ENCODE results near the gene AKT3.
A peak's percentile ranks its signal among the peaks of the same experiment; 100 is the strongest.

AKT3 gene

GRCh38 chr1:243765676-243766075, 84.4 kb downstream of the AKT3 start:
- TF ChIP-seq CTCF (IDR thresholded peaks at IDR 0.05; ENCODE audit: low read depth, low read length) = no peak
- H3K4me3 ChIP-seq (replicated peaks in 1 of 2; ENCODE audit: low read depth in 2 of 2, low read length in 2 of 2) = no peak overlapping the region
- DNase-seq (ENCODE audit: low read depth in 2 of 2) = no peak

GRCh38 chr1:243763806-243764205, 86.2 kb downstream of the AKT3 start:
- H3K4me3 ChIP-seq (replicated peaks in 1 of 2; ENCODE audit: low read depth in 2 of 2, low read length in 2 of 2) = no peak overlapping the region
- peak in 1 of 2 donors; percentile 32 for DNase-seq (ENCODE audit: low read depth in 2 of 2)
- peak; percentile 12 for TF ChIP-seq CTCF (IDR thresholded peaks at IDR 0.05; ENCODE audit: low read depth, low read length)

- no peak for TF ChIP-seq CTCF (IDR thresholded peaks at IDR 0.05; ENCODE audit: low read depth, low read length)
- DNase-seq (ENCODE audit: low read depth in 2 of 2) = no peak
- no peak overlapping the region for H3K4me3 ChIP-seq (replicated peaks in 1 of 2; ENCODE audit: low read depth in 2 of 2, low read length in 2 of 2)
Observed at GRCh38 chr1:243758647-243759046, 91.4 kb downstream of the AKT3 start.

- TF ChIP-seq CTCF (IDR thresholded peaks at IDR 0.05; ENCODE audit: low read depth, low read length) = no peak
- no peak overlapping the region for H3K4me3 ChIP-seq (replicated peaks in 1 of 2; ENCODE audit: low read depth in 2 of 2, low read length in 2 of 2)
- no peak for DNase-seq (ENCODE audit: low read depth in 2 of 2)
Observed at GRCh38 chr1:243756529-243756928, 93.5 kb downstream of the AKT3 start.

GRCh38 chr1:243754348-243754747, 95.7 kb downstream of the AKT3 start:
- DNase-seq (ENCODE audit: low read depth in 2 of 2) = no peak
- no peak for TF ChIP-seq CTCF (IDR thresholded peaks at IDR 0.05; ENCODE audit: low read depth, low read length)
- no peak overlapping the region for H3K4me3 ChIP-seq (replicated peaks in 1 of 2; ENCODE audit: low read depth in 2 of 2, low read length in 2 of 2)

GRCh38 chr1:243751506-243751905, 98.5 kb downstream of the AKT3 start:
- DNase-seq (ENCODE audit: low read depth in 2 of 2) = no peak
- H3K4me3 ChIP-seq (replicated peaks in 1 of 2; ENCODE audit: low read depth in 2 of 2, low read length in 2 of 2) = no peak overlapping the region
- no peak for TF ChIP-seq CTCF (IDR thresholded peaks at IDR 0.05; ENCODE audit: low read depth, low read length)

- no peak overlapping the region for H3K4me3 ChIP-seq (replicated peaks in 1 of 2; ENCODE audit: low read depth in 2 of 2, low read length in 2 of 2)
- peak; percentile 90 for DNase-seq (ENCODE audit: low read depth in 2 of 2)
- TF ChIP-seq CTCF (IDR thresholded peaks at IDR 0.05; ENCODE audit: low read depth, low read length) = peak; percentile 79
Observed at GRCh38 chr1:243748706-243749283, 101.2 kb downstream of the AKT3 start.
